PC-9 (cell line): ENCODE results near the gene NAP1L4.

ENCODE experiments used
- CTCF ChIP-seq: fragments of 200-600 bp; sonication (generic); conservative IDR thresholded peaks from 2 replicates; pipeline ENCODE4 v1.6.1; 2017; ENCODE audit warnings: mixed run types, antibody characterized with exemption, mild to moderate bottlenecking, moderate library complexity
- EZH2 ChIP-seq: fragments of 200-600 bp; sonication (generic); IDR thresholded peaks from 2 replicates; pipeline ENCODE4 v1.8.0; 2017; ENCODE audit warnings: antibody characterized with exemption, low read depth

GRCh38 chr11:2958251-2958650 lies 33.9 kb downstream of the NAP1L4 start:
- no peak for TF ChIP-seq CTCF
- no peak for TF ChIP-seq EZH2
